Measurements from ENCODE around the gene SF1.

GRCh38 chr11:64778473-64779298 lies at the start of gene SF1:
- TF ChIP-seq CTCF (conservative IDR thresholded peaks at IDR 0.05; ENCODE audit: low read depth, low read length) (0 out of 2 replicates have a peak, but pooled peaks have one; percentile 10), EZH2 (IDR thresholded peaks at IDR 0.05; ENCODE audit: borderline replicate concordance, low read depth, low read length, poor library complexity, severe bottlenecking) (no peak)
